Parathyroid adenoma (tissue), 2 donors: ENCODE results near the gene ASB8.

Experiments
- H2AFZ ChIP-seq: fragments of 300-600 bp; sonication (generic); one replicate; pipeline ENCODE4 v1.7.0; 2017; ENCODE audit warnings: antibody characterized with exemption, mild to moderate bottlenecking
- H3K27ac ChIP-seq: fragments of 300-600 bp; sonication (generic); one replicate; pipeline ENCODE4 v1.7.0; 2017
- H3K27me3 ChIP-seq: fragments of 300-600 bp; sonication (generic); one replicate; pipeline ENCODE4 v1.7.0; 2017; ENCODE audit warnings: low read length; ENCODE audit not compliant: control insufficient read depth, insufficient read depth
- H3K36me3 ChIP-seq: fragments of 300-600 bp; sonication (generic); one replicate; pipeline ENCODE4 v1.7.0; 2017; ENCODE audit warnings: low read length; ENCODE audit not compliant: control insufficient read depth, insufficient read depth
- H3K4me1 ChIP-seq: fragments of 300-600 bp; sonication (generic); one replicate; pipeline ENCODE4 v1.7.0; 2017; ENCODE audit warnings: control low read depth
- H3K4me2 ChIP-seq: fragments of 300-600 bp; sonication (generic); one replicate; pipeline ENCODE4 v1.7.0; 2017; ENCODE audit warnings: low read length
- H3K4me3 ChIP-seq: fragments of 300-600 bp; sonication (generic); one replicate; pipeline ENCODE4 v1.7.0; 2017; ENCODE audit warnings: low read depth, low read length
- H3K79me2 ChIP-seq: fragments of 300-600 bp; sonication (generic); one replicate; pipeline ENCODE4 v1.7.0; 2017; ENCODE audit warnings: control low read depth
- H3K9ac ChIP-seq: fragments of 300-600 bp; sonication (generic); one replicate; pipeline ENCODE4 v1.7.0; 2017; ENCODE audit warnings: mild to moderate bottlenecking
- H3K9me3 ChIP-seq: fragments of 300-600 bp; sonication (generic); one replicate; pipeline ENCODE4 v1.7.0; 2017; ENCODE audit warnings: low read length; ENCODE audit not compliant: control insufficient read depth
- CTCF ChIP-seq: fragments of 300-600 bp; sonication (generic); IDR thresholded peaks from one replicate; pipeline ENCODE4 v1.7.0; 2017; ENCODE audit warnings: antibody characterized with exemption, mild to moderate bottlenecking
- donor health status: primary hyperparathyroidism.

ASB8 gene

GRCh38 chr12:48189331-48190125, 32.2 kb upstream of the ASB8 start:
- Histone ChIP-seq H3K27ac (no peak overlapping the region), H3K4me1 (peaks cover 7% of the 10 kb centered on the region)

DNA sequence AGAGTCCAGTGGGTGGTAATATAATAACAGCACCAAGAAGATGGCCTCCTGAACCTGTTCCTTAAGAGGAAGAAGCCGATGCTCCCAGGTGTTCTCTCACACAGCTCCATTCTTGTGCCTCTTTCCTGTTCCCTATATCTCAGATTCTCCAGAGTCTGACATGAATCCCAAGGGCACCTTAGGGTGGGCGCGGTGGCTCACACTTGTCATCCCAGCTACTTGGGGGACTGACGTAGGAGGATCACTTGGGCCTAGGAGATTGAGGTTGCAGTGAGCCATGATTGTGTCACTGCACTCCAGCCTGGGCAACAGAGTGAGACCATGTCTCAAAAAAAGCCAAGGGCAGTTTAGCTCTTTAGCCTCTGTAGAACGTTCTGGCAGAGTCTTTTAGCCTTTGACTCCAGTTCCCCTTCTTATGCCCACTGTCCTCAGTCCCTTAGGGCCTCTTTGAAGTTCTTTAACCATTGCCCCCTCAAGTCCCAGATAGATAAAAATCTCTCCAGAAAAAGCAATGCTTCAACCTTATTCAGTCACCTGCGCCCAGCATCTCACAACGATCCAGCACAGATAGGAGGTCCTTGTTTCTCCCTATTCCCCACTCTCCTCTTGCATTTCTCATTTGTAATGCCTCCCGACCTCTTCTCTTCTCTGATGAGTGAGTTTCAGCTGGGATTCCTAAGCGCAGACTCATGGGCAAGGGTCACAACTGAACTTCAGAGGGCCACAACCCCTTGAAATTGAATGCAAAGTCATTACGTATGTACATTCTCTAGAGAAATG, 30.8 kb upstream of the ASB8 start:
- no peaks in the 10 kb centered on the region for H3K36me3 ChIP-seq
- no peaks in the 10 kb centered on the region for H3K79me2 ChIP-seq
- H3K27me3 ChIP-seq: no peaks in the 10 kb centered on the region
- H3K4me1 ChIP-seq: peaks cover 7% of the 10 kb centered on the region
- H2AFZ ChIP-seq: no peak overlapping the region
- no peak overlapping the region for H3K9ac ChIP-seq
- TF ChIP-seq CTCF: no peak
- no peak overlapping the region for H3K27ac ChIP-seq
- no peaks in the 10 kb centered on the region for H3K9me3 ChIP-seq
- no peak overlapping the region for H3K4me2 ChIP-seq
- no peak overlapping the region for H3K4me3 ChIP-seq

More at GRCh38 chr12:48189331-48190125, 32.2 kb upstream of the ASB8 start:
- Histone ChIP-seq H3K9me3 (no peaks in the 10 kb centered on the region), H3K36me3 (no peaks in the 10 kb centered on the region), H3K27me3 (no peaks in the 10 kb centered on the region), H3K4me2 (no peak overlapping the region), H3K4me3 (no peak overlapping the region), H3K79me2 (no peaks in the 10 kb centered on the region), H3K9ac (no peak overlapping the region), H2AFZ (no peak overlapping the region)
- TF ChIP-seq CTCF: peak; percentile 94

GRCh38 chr12:48185181-48185919, 28.0 kb upstream of the ASB8 start:
- Histone ChIP-seq H3K27ac (no peak overlapping the region), H3K79me2 (no peaks in the 10 kb centered on the region), H3K27me3 (no peaks in the 10 kb centered on the region), H3K4me2 (peak overlapping the region; percentile 93), H3K9ac (no peak overlapping the region), H3K4me3 (peak overlapping the region; percentile 87), H2AFZ (peak overlapping the region; percentile 79), H3K4me1 (peaks cover 7% of the 10 kb centered on the region), H3K9me3 (no peaks in the 10 kb centered on the region), H3K36me3 (no peaks in the 10 kb centered on the region)
- TF ChIP-seq CTCF: no peak

- Histone ChIP-seq H2AFZ (peak overlapping the region; percentile 79), H3K27me3 (no peaks in the 10 kb centered on the region), H3K4me2 (peak overlapping the region; percentile 93), H3K9ac (no peak overlapping the region), H3K79me2 (no peaks in the 10 kb centered on the region), H3K36me3 (no peaks in the 10 kb centered on the region), H3K4me1 (peaks cover 7% of the 10 kb centered on the region), H3K9me3 (no peaks in the 10 kb centered on the region), H3K27ac (peak overlapping the region; percentile 2), H3K4me3 (peak overlapping the region; percentile 87)
- TF ChIP-seq CTCF: no peak
Measured at GRCh38 chr12:48184549-48184922, 27.2 kb upstream of the ASB8 start.
